ENCODE results near the gene NEK8.

NEK8 gene

DNA sequence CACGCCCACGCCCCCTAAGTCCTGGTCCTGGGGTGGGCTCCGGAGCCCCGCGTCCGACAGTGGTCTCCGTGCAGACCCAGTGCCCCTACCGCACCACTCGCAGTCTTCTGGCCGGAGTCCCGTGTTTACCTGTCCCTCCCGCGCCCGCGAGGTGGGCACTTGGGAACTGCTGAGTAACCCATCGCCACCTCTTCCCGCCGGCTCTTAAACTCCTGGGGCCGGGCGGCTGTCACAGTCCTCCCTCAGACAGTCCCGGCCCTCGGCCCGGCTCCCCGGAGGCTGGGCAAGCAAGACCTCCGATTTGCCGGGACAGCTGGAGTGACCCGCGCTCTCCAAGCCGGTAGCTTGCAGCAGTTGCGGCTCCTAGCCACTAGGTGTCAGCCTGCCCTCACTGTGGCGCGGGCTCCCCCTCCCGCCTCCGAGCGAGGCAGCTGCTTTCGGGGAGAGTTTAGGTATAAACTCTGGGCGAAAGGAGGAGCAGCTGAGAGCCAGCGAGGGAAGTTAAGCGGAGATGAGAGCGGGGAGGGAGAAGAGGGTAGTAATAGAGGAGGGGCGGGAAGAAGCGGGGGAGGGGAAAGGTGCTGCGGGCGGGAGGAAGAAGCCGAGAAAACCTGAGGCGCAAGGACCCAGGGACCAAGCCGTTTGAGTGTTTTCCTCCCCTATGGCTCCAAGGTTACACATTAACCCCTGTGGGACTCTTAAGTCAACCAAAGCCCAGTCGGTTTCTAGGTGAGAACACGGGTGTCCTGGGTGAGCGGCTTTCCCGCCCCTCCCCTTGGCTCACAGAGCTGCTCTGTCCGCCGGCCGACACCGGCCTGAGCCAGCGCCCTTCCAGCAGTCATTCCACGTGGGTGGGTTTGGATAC is 1.7 kb upstream of the NEK8 start:
- TF ChIP-seq, protein P1, sequence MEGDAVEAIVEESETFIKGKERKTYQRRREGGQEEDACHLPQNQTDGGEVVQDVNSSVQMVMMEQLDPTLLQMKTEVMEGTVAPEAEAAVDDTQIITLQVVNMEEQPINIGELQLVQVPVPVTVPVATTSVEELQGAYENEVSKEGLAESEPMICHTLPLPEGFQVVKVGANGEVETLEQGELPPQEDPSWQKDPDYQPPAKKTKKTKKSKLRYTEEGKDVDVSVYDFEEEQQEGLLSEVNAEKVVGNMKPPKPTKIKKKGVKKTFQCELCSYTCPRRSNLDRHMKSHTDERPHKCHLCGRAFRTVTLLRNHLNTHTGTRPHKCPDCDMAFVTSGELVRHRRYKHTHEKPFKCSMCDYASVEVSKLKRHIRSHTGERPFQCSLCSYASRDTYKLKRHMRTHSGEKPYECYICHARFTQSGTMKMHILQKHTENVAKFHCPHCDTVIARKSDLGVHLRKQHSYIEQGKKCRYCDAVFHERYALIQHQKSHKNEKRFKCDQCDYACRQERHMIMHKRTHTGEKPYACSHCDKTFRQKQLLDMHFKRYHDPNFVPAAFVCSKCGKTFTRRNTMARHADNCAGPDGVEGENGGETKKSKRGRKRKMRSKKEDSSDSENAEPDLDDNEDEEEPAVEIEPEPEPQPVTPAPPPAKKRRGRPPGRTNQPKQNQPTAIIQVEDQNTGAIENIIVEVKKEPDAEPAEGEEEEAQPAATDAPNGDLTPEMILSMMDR (IDR thresholded peaks at IDR 0.05): peak; percentile 100
- peak overlapping the region; percentile 100 for H3K4me2 ChIP-seq (ENCODE audit: low read length)
- no peaks in the 10 kb centered on the region for H3K79me2 ChIP-seq
- H3K27me3 ChIP-seq (ENCODE audit: control insufficient read depth, insufficient read depth, low read length): no peaks in the 10 kb centered on the region
- H3K27ac ChIP-seq: peak overlapping the region; percentile 95
- H3K4me3 ChIP-seq (ENCODE audit: low read depth, low read length): peak overlapping the region; percentile 92
- peak overlapping the region; percentile 99 for H2AFZ ChIP-seq
- peaks cover 21% of the 10 kb centered on the region for H3K4me1 ChIP-seq
- no peak overlapping the region for H3K9ac ChIP-seq
- H3K9me3 ChIP-seq (ENCODE audit: control insufficient read depth, low read length): no peaks in the 10 kb centered on the region
- no peaks in the 10 kb centered on the region for H3K36me3 ChIP-seq (ENCODE audit: control insufficient read depth, insufficient read depth, low read length)

DNA sequence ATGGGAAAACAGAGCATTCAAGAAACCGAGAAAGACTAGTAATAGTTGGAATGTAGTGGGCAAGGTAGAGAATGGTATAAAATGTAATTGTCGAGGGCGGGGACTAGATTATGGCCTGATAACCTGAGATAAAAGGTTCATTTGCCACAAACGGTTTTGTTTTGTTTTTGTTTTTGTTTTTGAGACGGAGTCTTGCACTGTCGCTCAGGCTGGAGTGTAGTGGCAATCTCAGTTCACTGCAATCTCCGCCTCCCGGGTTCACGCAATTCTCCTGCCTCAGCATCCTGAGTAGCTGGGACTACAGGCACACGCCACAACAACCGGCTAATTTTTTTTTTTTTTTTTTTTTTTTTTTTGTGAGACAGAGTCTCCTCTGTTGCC is 1.4 kb downstream of the NEK8 start:
- Histone ChIP-seq H2AFZ (no peak overlapping the region), H3K4me3 (ENCODE audit: low read depth, low read length) (no peak overlapping the region), H3K9ac (no peak overlapping the region), H3K79me2 (no peaks in the 10 kb centered on the region), H3K27me3 (ENCODE audit: control insufficient read depth, insufficient read depth, low read length) (no peaks in the 10 kb centered on the region), H3K4me1 (peaks cover 18% of the 10 kb centered on the region), H3K4me2 (ENCODE audit: low read length) (no peak overlapping the region), H3K36me3 (ENCODE audit: control insufficient read depth, insufficient read depth, low read length) (no peaks in the 10 kb centered on the region), H3K9me3 (ENCODE audit: control insufficient read depth, low read length) (no peaks in the 10 kb centered on the region), H3K27ac (no peak overlapping the region)
- TF ChIP-seq, protein P1 (IDR thresholded peaks at IDR 0.05): no peak

DNA sequence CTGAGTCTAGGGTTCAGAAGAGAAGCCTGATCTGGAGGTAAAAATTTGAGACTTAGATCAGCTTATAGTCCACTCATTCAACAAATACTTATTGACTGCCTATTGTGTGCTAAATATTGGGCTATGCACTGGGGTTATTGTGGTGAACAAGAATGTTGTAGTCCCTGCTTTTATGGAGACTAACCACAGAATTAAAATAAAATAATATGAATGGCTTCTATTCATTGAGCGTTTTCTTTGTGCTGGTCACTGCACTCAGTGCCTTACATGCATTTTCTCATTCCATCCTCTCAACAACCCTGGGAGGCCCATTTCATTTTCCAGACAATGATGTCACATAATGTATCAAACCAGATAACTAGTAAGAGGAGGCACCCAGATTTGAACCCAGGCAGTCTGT is 4.8 kb downstream of the NEK8 start:
- H3K36me3 ChIP-seq (ENCODE audit: control insufficient read depth, insufficient read depth, low read length): no peaks in the 10 kb centered on the region
- no peak overlapping the region for H3K27ac ChIP-seq
- H3K9ac ChIP-seq: no peak overlapping the region
- no peaks in the 10 kb centered on the region for H3K79me2 ChIP-seq
- H3K4me3 ChIP-seq (ENCODE audit: low read depth, low read length): no peak overlapping the region
- no peaks in the 10 kb centered on the region for H3K27me3 ChIP-seq (ENCODE audit: control insufficient read depth, insufficient read depth, low read length)
- no peak overlapping the region for H2AFZ ChIP-seq
- no peaks in the 10 kb centered on the region for H3K4me1 ChIP-seq
- H3K4me2 ChIP-seq (ENCODE audit: low read length): no peak overlapping the region
- TF ChIP-seq, protein P1 (IDR thresholded peaks at IDR 0.05): no peak
- no peaks in the 10 kb centered on the region for H3K9me3 ChIP-seq (ENCODE audit: control insufficient read depth, low read length)

DNA sequence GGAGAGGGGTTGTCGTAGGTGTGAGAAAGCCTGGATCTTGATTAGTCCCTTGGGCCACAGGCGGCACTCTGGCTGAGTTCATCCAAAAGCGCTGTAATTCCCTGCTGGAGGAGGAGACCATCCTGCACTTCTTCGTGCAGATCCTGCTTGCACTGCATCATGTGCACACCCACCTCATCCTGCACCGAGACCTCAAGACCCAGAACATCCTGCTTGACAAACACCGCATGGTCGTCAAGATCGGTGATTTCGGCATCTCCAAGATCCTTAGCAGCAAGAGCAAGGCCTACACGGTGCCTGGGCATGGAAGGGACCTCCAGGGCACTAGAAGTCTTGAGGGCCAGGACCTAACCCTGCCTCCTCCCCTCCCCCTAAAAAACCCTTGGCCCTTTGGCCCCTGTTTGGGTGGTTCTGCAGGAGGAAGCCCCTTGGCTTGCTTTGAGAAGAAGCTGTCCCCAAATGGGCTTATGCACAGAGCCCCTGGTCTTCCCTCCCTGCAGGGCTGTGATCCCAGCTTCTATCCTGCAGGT is 6.2 kb downstream of the NEK8 start:
- H3K9ac ChIP-seq: no peak overlapping the region
- H3K27me3 ChIP-seq (ENCODE audit: control insufficient read depth, insufficient read depth, low read length): no peaks in the 10 kb centered on the region
- H3K9me3 ChIP-seq (ENCODE audit: control insufficient read depth, low read length): no peaks in the 10 kb centered on the region
- no peaks in the 10 kb centered on the region for H3K4me1 ChIP-seq
- no peak overlapping the region for H3K27ac ChIP-seq
- H3K79me2 ChIP-seq: no peaks in the 10 kb centered on the region
- TF ChIP-seq, protein P1 (IDR thresholded peaks at IDR 0.05): no peak
- no peaks in the 10 kb centered on the region for H3K36me3 ChIP-seq (ENCODE audit: control insufficient read depth, insufficient read depth, low read length)
- H3K4me2 ChIP-seq (ENCODE audit: low read length): no peak overlapping the region
- no peak overlapping the region for H2AFZ ChIP-seq
- H3K4me3 ChIP-seq (ENCODE audit: low read depth, low read length): no peak overlapping the region

Measured in parathyroid adenoma (tissue), 2 donors.